Measurements from ENCODE around the gene TNIK.
A peak's percentile ranks its signal among the peaks of the same experiment; 100 is the strongest.

The TNIK gene

DNA sequence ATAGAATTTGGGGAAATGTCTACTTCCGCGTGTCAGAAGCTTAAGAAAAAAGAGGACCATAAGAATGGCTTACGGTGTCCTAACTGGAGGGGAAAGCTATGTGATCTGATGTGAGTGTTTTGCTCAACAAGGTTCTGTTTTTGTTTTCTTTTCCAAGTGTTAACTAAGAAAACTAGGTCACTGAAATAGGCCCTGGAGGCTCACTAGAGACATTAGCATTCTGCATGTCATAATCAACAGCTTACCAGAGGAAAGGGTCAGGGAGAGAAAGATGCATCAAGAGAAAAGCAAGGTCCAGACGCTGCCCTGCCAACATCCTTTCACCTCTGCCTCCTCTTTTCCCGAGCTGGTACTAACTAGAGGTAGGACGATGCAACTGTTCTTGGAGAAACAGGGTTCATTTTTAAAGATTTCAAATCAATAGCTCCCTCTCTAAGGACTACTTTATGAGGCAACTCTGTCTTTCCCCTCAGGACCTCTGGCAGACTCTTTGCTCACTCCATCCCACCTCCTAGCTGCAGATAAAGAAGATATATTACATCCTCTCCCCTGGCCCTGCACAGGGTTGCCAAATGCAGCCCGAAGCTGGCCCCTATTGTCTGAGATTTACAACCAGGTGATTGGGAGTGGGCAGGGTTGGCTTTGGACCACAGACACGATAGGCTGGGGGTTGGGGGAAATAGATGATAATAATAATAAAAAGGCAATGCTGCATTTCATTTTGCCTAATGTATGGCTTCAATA is 223.8 kb downstream of the TNIK start:
- peak in 1 of 58 donors; percentile 3 for DNase-seq

GRCh38 chr3:171234298-171235010 is 225.8 kb downstream of the TNIK start:
- peak in 21 of 58 donors; percentile 4 to 45 (median 17) for DNase-seq

GRCh38 chr3:171231361-171231760 is 228.8 kb downstream of the TNIK start:
- no peak for DNase-seq

GRCh38 chr3:171230865-171231264 is 229.3 kb downstream of the TNIK start:
- DNase-seq: peak in 2 of 58 donors; percentile 9 to 30

GRCh38 chr3:171229173-171229572 is 231.0 kb downstream of the TNIK start:
- DNase-seq: no peak

DNA sequence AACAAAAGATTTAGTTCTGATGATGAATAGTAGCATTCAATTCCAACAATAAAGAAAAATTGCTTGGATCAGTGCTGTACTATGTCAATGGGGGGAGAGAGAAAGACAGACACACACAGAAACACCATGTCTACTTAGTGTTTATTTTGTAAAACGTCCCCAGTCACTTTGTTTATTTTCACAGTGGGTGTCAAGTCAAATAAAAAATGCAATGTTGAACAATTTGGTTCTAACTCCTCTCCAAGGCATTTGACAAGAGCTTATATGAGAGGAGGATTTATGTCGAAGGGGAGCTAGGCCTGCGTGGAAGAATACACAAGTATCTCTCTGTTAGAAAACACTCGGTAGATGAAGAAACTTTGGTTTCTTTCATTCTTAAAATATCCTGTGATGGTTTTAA is 232.0 kb downstream of the TNIK start:
- DNase-seq: no peak

DNA sequence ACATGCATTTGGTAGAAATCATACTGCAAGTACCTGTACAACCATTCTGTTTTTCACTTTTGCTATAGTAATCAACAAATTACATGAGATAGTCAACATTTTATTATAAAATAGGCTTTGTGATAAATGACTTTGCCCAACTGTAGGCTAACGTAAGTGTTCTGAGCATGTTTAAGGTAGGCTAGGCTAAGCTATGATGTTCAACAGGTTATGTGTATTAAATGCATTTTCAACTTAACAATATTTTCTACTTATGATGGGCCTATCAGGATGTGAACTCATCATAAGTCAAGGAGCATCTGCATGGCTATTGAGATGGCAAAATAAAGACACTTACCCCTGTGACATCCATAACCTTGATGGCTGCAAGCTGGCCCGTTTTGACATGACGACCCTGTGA is 232.4 kb downstream of the TNIK start:
- no peak for DNase-seq

- no peak for DNase-seq
These were observed 232.8 kb downstream of the TNIK start for GRCh38 chr3:171227359-171227758.

DNA sequence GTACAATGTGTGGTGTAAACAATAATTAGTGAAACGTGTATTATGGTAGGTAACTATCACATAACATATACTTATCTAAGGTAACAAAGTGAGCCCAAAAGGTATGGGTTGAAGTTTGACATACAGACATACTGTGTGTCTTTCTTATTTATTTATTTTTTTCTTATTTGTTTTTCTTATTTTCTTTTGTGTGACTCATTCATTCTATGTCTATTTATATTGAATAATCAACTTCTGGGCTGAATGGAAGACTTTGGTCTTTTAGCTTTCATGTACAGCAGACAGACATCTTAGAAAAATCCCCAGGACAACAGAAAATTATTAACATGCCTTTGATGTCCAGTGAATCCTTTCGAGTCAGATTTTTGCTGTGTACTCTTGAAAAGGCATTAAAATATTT is 233.4 kb downstream of the TNIK start:
- no peak for DNase-seq

- DNase-seq: no peak
These were observed 234.5 kb downstream of the TNIK start for GRCh38 chr3:171225708-171226107.

GRCh38 chr3:171225165-171225564 is 235.0 kb downstream of the TNIK start:
- DNase-seq: no peak

DNA sequence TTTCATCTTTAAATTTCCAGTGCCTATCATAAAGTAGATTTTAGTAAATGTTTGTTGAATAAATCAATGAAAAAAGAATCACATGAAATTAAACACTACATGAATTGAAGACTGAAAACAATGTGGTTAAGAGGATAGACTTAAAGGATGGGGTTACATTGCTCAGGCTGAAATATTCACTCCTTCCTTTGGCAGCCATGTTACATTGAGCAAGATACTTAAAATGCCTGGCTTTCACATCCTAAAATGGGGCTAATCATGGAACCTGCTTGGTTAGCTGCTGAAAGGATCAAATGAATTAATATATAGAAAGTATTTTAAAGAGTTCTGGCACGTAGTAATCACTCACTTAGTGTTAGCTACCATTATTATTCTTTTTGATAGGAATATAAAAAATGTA is 236.8 kb downstream of the TNIK start:
- DNase-seq: no peak

- DNase-seq: no peak
These were observed 237.2 kb downstream of the TNIK start for GRCh38 chr3:171222995-171223394.

- DNase-seq: no peak
These were observed 238.6 kb downstream of the TNIK start for GRCh38 chr3:171221597-171221996.

GRCh38 chr3:171221104-171221503 is 239.1 kb downstream of the TNIK start:
- no peak for DNase-seq

DNA sequence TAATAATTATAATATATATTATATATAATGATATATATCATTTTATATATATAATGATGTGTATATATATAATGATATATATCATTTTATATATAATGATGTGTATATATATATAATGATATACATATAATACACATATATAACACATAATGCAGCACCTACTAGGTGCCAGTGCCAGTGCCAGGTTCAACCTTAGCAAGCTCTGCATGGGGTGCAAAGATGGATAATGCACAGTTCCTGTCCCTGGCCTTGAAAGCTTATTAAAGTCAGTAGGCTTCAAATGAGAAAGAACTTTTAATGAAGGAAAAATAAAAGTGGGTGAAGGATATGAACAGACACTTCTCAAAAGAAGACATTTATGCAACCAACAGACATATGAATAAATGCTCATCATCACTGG is 240.9 kb downstream of the TNIK start:
- DNase-seq: no peak

DNA sequence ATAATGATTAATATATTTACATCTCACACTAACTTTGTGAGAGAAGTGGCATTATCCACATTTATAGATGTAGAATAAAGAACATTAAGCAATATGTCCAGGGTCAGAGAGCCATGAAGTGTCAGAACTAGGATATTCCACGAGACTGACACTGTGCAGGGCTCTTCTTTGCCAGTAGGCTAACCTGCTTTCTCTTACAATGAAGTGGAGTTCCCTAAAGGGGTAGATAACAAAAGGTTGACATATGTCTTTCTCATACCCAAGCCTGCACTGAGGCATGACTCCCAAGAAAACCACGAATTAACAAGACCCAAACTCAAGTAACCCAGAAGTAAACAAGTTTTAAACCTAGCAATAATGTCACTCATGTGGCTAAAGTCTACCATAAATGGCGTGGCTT is 242.1 kb downstream of the TNIK start:
- DNase-seq: no peak

DNA sequence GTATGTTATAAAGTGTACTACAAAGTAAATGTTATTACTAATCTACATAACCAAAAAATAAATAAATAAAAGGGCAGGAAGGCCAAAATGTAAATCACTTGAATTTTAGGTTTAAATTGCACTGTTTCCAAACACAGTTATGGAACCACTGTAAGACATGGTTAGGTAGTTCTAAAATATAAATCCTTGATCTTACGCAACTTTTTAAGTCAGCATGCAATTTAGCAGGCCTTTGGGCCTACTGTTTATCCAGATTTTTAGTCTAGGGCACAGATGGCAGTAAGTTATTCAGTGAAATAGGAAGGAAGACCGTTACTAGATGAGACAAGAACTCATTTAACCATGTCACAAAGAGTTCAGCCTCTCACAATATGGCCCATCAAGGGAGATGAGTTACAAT is 246.3 kb downstream of the TNIK start:
- no peak for DNase-seq

DNA sequence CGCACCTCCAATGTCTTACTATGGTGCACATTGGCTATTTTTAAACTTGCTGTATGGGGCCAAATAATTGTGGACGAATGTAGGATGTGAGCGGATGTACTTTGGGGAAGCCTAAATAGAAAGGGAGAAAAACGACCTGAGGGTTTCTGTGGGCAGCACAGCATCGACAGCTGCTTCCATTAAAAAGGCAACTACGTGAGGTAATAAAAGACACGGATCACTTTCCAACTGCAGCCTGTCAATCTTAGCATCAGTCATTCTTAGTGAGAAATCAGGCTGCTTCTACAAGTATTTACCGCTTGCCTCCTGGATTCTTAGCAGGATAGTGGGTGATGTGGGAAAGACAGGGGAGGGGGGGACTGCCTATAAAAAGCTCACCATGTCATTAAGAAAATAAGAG is 247.0 kb downstream of the TNIK start:
- no peak for DNase-seq

GRCh38 chr3:171212648-171213047 is 247.6 kb downstream of the TNIK start:
- no peak for DNase-seq

DNA sequence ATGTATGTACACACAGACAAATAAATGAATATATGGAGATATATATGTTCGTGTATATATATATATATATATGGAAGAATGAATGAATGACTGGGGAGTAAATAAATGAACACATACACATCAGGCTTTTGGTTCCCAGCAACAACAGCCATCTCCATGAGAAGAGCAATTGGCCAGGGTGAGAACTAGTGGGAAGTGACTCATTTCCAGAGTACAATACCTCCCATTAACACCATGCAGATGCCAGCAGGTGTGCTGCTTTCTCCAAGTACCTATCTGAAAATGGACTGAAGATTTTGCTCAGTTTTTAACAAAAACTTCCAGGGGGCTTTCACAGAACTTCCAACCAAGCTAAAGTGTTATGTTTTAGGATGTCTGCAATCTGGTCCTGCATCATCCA is 253.9 kb downstream of the TNIK start:
- no peak for DNase-seq

- no peak for DNase-seq
These were observed 255.3 kb downstream of the TNIK start for GRCh38 chr3:171204942-171205341.

GRCh38 chr3:171201825-171202224 is 258.4 kb downstream of the TNIK start:
- no peak for DNase-seq
